Measurements from ENCODE around the gene DLG2.

DLG2 gene

DNA sequence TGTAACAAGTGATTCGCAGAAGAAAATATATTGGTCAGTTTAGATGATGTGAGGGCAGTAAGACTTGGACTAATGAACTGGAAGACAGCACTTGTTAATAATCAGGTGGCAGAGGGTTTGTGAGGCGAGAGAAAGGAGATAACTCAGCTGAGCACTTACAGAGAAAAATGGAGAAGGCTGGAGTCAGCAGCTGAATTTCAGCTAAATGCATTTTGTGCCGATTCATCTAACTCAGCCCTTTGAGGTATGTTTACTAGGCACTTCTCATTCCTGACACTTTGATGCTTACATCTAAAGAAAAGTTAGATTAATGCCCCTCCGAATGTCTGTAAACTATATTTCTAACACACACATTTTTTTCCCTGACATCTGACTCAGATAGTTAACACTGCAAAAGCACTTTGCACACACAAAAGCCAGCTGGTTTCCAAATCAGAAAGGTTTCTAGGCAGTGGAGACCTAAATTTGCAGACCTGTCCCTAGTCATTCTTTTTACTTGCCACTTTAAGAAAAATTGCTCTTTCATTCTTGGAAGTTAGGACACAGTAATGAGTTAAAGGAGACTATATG lies 1481.4 kb downstream of the DLG2 start:
- DNase-seq (ENCODE audit: low read depth in 4 of 4, low spot score in 1 of 4), result no peak

GRCh38 chr11:84144531-84144930 lies 1482.6 kb downstream of the DLG2 start:
- DNase-seq (ENCODE audit: low read depth in 4 of 4, low spot score in 1 of 4), result no peak

- DNase-seq (ENCODE audit: low read depth in 4 of 4, low spot score in 1 of 4), result no peak
These were observed 1484.7 kb downstream of the DLG2 start for GRCh38 chr11:84142411-84142810.

- no peak for DNase-seq (ENCODE audit: low read depth in 4 of 4, low spot score in 1 of 4)
These were observed 1486.6 kb downstream of the DLG2 start for GRCh38 chr11:84140386-84141169.

GRCh38 chr11:84137960-84138359 lies 1489.2 kb downstream of the DLG2 start:
- no peak for DNase-seq (ENCODE audit: low read depth in 4 of 4, low spot score in 1 of 4)

DNA sequence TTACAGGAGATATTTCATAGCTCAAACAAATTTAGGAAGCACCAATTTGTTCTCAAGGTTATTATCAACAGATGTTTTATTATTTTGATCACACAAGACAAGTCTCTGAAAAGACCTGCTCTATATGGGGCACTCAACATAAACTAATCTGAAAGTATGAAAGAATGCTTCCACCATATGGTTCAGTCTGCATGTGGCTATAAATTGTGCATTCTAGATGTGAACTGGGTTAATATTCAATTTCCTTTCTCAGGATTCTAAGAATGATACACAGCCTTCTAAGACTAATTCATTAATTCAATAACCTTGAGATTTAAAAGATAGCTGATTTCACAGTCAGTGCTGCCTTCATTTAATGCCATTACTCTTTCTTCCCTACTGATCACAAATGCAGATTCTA lies 1489.6 kb downstream of the DLG2 start:
- DNase-seq (ENCODE audit: low read depth in 4 of 4, low spot score in 1 of 4), result no peak

DNA sequence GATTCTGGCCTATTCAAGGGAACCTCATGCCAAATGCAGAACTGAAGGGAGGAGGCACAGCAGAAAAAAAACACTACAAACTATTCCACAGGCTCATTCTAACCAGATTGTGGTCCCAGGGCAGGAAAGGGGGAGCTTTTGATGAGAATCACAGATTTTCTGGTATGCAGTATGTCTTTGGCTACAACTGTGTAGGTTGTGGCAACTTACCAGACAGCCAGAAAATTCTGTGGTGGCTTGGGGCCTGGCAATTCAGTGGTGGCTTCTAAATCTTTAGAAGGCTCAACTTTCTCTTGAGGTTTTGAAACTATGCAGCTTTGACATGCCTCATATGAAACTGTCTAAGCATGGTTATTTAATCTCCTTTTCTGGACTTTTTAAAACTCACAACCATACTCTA lies 1490.2 kb downstream of the DLG2 start:
- DNase-seq (ENCODE audit: low read depth in 4 of 4, low spot score in 1 of 4), result no peak

- DNase-seq (ENCODE audit: low read depth in 4 of 4, low spot score in 1 of 4), result no peak
These were observed 1496.3 kb downstream of the DLG2 start for GRCh38 chr11:84130646-84131427.

DNA sequence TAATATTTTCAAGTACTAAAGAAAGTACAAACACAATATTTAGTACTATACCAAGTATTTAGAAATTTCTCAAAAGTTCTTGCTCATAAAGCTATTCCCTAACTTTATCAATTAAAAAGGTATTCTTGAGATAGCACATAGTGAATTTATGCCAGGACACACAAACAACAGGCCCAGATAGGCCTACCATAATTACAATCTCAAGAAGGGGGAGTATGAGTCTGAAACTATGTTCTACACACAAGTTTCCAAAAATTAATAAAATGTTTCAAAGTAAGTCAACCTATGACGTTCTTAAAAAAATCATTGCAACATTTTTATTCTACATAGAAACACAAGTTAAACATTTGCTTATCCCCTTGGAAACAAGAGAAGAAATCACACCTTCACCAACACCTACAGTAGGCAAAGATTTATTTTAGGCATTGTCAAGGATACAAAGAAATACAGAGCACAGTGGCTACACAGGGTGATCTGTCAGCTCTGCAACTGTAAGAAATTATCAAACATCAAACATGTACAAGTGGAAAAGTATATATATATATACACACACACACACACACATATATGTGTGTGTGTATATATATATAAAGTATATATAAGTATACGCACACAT lies 1497.1 kb downstream of the DLG2 start:
- DNase-seq (ENCODE audit: low read depth in 4 of 4, low spot score in 1 of 4), result no peak

DNA sequence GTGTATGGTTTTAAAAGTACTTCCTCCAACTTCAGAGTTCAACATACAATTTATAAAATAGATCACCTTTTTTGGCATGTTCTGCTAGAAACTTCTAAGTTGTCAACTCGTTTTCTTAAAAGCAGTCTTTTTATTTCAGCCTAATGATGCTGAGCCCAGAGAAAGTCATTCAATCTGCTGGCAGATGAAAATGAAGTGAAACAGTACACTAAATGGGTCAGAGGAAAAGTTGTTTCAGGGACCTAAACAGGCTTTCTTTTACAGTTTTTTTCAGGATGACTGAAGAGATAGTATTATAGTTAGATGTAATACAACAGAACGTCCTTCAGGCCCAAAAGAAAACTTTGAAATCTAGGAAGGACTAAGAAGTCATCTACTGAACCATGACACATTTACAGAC lies 1498.3 kb downstream of the DLG2 start:
- DNase-seq (ENCODE audit: low read depth in 4 of 4, low spot score in 1 of 4), result no peak

- no peak for DNase-seq (ENCODE audit: low read depth in 4 of 4, low spot score in 1 of 4)
These were observed 1509.8 kb downstream of the DLG2 start for GRCh38 chr11:84117394-84117793.

- no peak for DNase-seq (ENCODE audit: low read depth in 4 of 4, low spot score in 1 of 4)
These were observed 1520.6 kb downstream of the DLG2 start for GRCh38 chr11:84106541-84106940.

DNA sequence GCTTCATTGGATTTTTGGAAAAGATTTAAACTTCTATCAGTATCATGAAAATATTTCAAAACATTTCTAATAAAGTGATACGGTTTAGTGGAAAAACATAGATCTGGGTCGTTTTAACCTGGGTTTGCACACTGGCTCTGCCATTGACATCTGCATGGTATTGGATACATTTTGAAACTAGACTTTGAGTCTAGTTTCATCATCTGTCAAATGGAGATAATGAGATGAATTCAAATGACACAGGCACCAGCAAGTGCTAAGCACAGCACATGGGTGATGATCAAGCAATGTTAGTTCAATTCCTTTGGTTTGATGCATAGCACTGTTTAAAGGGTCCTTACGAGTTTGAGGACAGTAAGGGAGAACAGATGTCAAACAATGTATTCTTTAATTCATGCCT lies 1522.0 kb downstream of the DLG2 start:
- no peak for DNase-seq (ENCODE audit: low read depth in 4 of 4, low spot score in 1 of 4)

- no peak for DNase-seq (ENCODE audit: low read depth in 4 of 4, low spot score in 1 of 4)
These were observed 1524.0 kb downstream of the DLG2 start for GRCh38 chr11:84103096-84103495.

- DNase-seq (ENCODE audit: low read depth in 4 of 4, low spot score in 1 of 4), result no peak
These were observed 1530.0 kb downstream of the DLG2 start for GRCh38 chr11:84097186-84097585.

DNA sequence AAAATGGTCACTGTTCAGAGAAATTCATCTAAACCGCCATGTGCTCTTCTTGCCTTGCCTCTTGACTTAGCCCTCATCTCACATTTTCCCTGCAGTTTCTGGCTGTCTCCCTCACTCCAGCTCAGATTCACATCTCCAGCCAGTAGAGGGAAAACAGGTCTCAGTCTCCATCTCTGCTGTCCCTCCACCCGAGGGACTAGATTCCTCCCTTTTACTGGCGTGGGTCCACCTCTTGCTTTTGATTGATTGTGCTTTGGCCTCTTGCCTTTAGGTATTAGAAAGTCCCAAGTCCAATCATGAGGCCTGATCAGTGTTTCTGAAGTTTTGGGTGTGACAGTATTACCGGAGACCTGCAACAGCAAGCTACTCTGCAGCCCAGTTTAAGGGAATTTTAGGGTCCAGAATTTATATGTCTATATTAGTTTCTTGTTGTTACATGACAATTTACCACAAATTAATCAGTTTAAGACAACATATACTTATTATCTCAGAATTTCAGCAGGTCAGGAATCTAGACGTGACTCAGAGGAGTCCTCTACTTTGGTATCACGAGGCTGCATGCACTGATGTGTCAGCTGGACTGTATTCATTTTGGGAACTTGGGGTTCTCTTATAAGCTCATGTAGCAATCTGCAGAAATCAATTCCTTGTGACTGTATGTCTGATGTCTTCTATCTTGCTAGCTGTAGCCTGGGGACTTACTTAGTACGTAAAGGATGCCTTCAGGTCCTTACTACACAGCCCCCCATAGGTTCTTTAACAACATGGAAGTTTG lies 1535.7 kb downstream of the DLG2 start:
- DNase-seq (ENCODE audit: low read depth in 4 of 4, low spot score in 1 of 4), result no peak

- DNase-seq (ENCODE audit: low read depth in 4 of 4, low spot score in 1 of 4), result no peak
These were observed 1537.8 kb downstream of the DLG2 start for GRCh38 chr11:84089072-84090057.

- no peak for DNase-seq (ENCODE audit: low read depth in 4 of 4, low spot score in 1 of 4)
These were observed 1555.3 kb downstream of the DLG2 start for GRCh38 chr11:84071851-84072250.

- no peak for DNase-seq (ENCODE audit: low read depth in 4 of 4, low spot score in 1 of 4)
These were observed 1558.1 kb downstream of the DLG2 start for GRCh38 chr11:84069048-84069447.

- no peak for DNase-seq (ENCODE audit: low read depth in 4 of 4, low spot score in 1 of 4)
These were observed 1565.4 kb downstream of the DLG2 start for GRCh38 chr11:84061726-84062125.

Data from stimulated activated CD4-positive, alpha-beta T cell treated with anti-CD3 and anti-CD28 coated beads, Interleukin-1b, Interleukin-23, amount 100 ng/mL, for 24 hours (primary cell).